HG03025 (cell line): Measurements from ENCODE around the gene TNFRSF8.

Experiments
- ATAC-seq: cut with Tn5 transposase; IDR thresholded peaks from one replicate; pipeline ENCODE4 v1.9.1; 2021; ENCODE audit warnings: mild to moderate bottlenecking, moderate library complexity; ENCODE audit not compliant: unreplicated experiment, low FRiP score

Gene TNFRSF8

GRCh38 chr1:12184008-12184681 lies 121.0 kb downstream of the TNFRSF8 start:
- no peak for ATAC-seq

GRCh38 chr1:12185036-12185917 lies 122.2 kb downstream of the TNFRSF8 start:
- ATAC-seq, result no peak

GRCh38 chr1:12185918-12186678 lies 123.0 kb downstream of the TNFRSF8 start:
- ATAC-seq, result no peak

- ATAC-seq, result no peak
Observed at GRCh38 chr1:12186679-12186985, 123.5 kb downstream of the TNFRSF8 start.

GRCh38 chr1:12188115-12188514 lies 125.0 kb downstream of the TNFRSF8 start:
- no peak for ATAC-seq

- ATAC-seq, result no peak
Observed at GRCh38 chr1:12188657-12189327, 125.7 kb downstream of the TNFRSF8 start.

- ATAC-seq, result no peak
Observed at GRCh38 chr1:12189328-12189682, 126.2 kb downstream of the TNFRSF8 start.

GRCh38 chr1:12191242-12192032 lies 128.3 kb downstream of the TNFRSF8 start:
- no peak for ATAC-seq
